SH-SY5Y (cell line): ENCODE data around the gene PDCD2L.

Experiments
- GATA2 ChIP-seq: IDR thresholded peaks from 2 replicates; pipeline ENCODE4 v1.6.1; 2011; ENCODE audit warnings: mild to moderate bottlenecking, low read depth, low read length
- GATA3 ChIP-seq: IDR thresholded peaks from 2 replicates; pipeline ENCODE4 v1.6.1; 2011; ENCODE audit warnings: low read depth, mild to moderate bottlenecking, low read length, moderate library complexity

The PDCD2L gene

GRCh38 chr19:34430738-34431625 lies 26.8 kb downstream of the PDCD2L start:
- no peak for TF ChIP-seq GATA3
- no peak for TF ChIP-seq GATA2

GRCh38 chr19:34431681-34432402 lies 27.6 kb downstream of the PDCD2L start:
- TF ChIP-seq GATA3 (no peak), GATA2 (no peak)

- no peak for TF ChIP-seq GATA3
- TF ChIP-seq GATA2: no peak
Observed at GRCh38 chr19:34432797-34433196, 28.6 kb downstream of the PDCD2L start.

GRCh38 chr19:34436716-34437115 lies 32.5 kb downstream of the PDCD2L start:
- TF ChIP-seq GATA3: no peak
- no peak for TF ChIP-seq GATA2

- TF ChIP-seq GATA3 (no peak), GATA2 (no peak)
Observed at GRCh38 chr19:34448191-34448590, 44.0 kb downstream of the PDCD2L start.

- TF ChIP-seq GATA2 (no peak), GATA3 (no peak)
Observed at GRCh38 chr19:34452723-34453122, 48.5 kb downstream of the PDCD2L start.

GRCh38 chr19:34454091-34454490 lies 49.9 kb downstream of the PDCD2L start:
- no peak for TF ChIP-seq GATA2
- no peak for TF ChIP-seq GATA3

- TF ChIP-seq GATA3: no peak
Observed at GRCh38 chr19:34454685-34455084, 50.5 kb downstream of the PDCD2L start.

GRCh38 chr19:34457446-34457845 lies 53.2 kb downstream of the PDCD2L start:
- TF ChIP-seq GATA2 (no peak), GATA3 (no peak)

GRCh38 chr19:34458677-34459076 lies 54.5 kb downstream of the PDCD2L start:
- TF ChIP-seq GATA3 (no peak), GATA2 (no peak)

- no peak for TF ChIP-seq GATA2
- TF ChIP-seq GATA3: no peak
Observed at GRCh38 chr19:34459614-34460013, 55.4 kb downstream of the PDCD2L start.

- TF ChIP-seq GATA3: no peak
- TF ChIP-seq GATA2: no peak
Observed at GRCh38 chr19:34461375-34462100, 57.3 kb downstream of the PDCD2L start.

- TF ChIP-seq GATA2 (no peak), GATA3 (no peak)
Observed at GRCh38 chr19:34468409-34468808, 64.2 kb downstream of the PDCD2L start.
